K562 (cell line): Measurements from ENCODE around the gene FAM187B. TPM values are rescaled to one million over a fixed set of nuclear protein-coding genes. Genes with fewer than 3 reads are reported as not detected.

Experiments
- ATAC-seq: fragments of 200-7000 bp; cut with Tn5 transposase; 3 replicates; pipeline ENCODE4 v1.9.1; 2020; ENCODE audit warnings: moderate library complexity
- BruUV-seq: library from RNA; stranded (reverse); fragments of 400-500 nt; replicated peaks from 2 replicates; lab custom pipeline; 2021; lab: Mats Ljungman, UMichigan
- CTCF ChIA-PET: fragments of 300-600 bp; formaldehyde crosslinking; extraction: SDS; loops from one replicate; lab custom pipeline; 2021; ENCODE audit warnings: low intra/inter-chr PET ratio; lab: Yijun Ruan, JAX
- POLR2A ChIA-PET: fragments of 300-600, 350-650 bp; sonication (Branson Sonifier 250); formaldehyde crosslinking; extraction: SDS; loops from one replicate; lab custom pipeline; 2021; ENCODE audit warnings: antibody characterized with exemption, inconsistent platforms; lab: Yijun Ruan, JAX
- DNase-seq, 4 experiments: peaks; one replicate each; pipeline versions ENCODE4 v3.0.0 to v3.0.0-alpha.2; 2011 to 2018; ENCODE audit warnings: low spot score in 3 of 4, mixed read lengths in 3 of 4; ENCODE audit errors: extremely low read depth in 1 of 4
- FAIRE-seq: peaks from 2 replicates; lab custom pipeline; 2011; peaks lifted over from hg19 to GRCh38; lab: Jason Lieb, UNC
- H2AFZ ChIP-seq: 2 replicates; pipeline ENCODE4 v1.6.0; 2011; ENCODE audit warnings: low read depth, low read length, control low read depth, inconsistent platforms
- H3K27ac ChIP-seq: fragments of 200-600 bp; 3 replicates; pipeline ENCODE4 v1.8.0; 2011; ENCODE audit warnings: low read depth, mild to moderate bottlenecking, control low read depth, inconsistent platforms, low read length, moderate library complexity, mixed read lengths; ENCODE audit errors: extremely low read depth
- H3K27me3 ChIP-seq, 2 experiments: fragments of 300-600 bp in 1 of 2; 2 replicates in 1 of 2; 3 replicates in 1 of 2; pipeline versions ENCODE4 v1.6.0 to v1.8.0; 2011; ENCODE audit warnings: inconsistent platforms in 2 of 2, low read length in 2 of 2, mild to moderate bottlenecking in 1 of 2, mixed read lengths in 1 of 2, moderate library complexity in 1 of 2; ENCODE audit not compliant: control insufficient read depth in 2 of 2, insufficient read depth in 2 of 2
- H3K36me3 ChIP-seq: fragments of 300-600 bp; 3 replicates; pipeline ENCODE4 v1.8.0; 2011; ENCODE audit warnings: mild to moderate bottlenecking, low read length, inconsistent platforms; ENCODE audit not compliant: control insufficient read depth, insufficient read depth
- H3K4me1 ChIP-seq, 2 experiments: fragments of 200-600 bp in 1 of 2; replicated peaks in 1 of 2; 2 replicates in 1 of 2; 3 replicates in 1 of 2; pipeline versions ENCODE4 v1.5.1 to v1.8.0; 2011; ENCODE audit warnings: inconsistent platforms in 2 of 2, low read length in 2 of 2, mild to moderate bottlenecking in 1 of 2, mixed read lengths in 1 of 2, moderate library complexity in 1 of 2; ENCODE audit not compliant: control insufficient read depth in 2 of 2, insufficient read depth in 2 of 2
- H3K4me2 ChIP-seq: 2 replicates; pipeline ENCODE4 v1.6.1; 2011; ENCODE audit warnings: low read length, control low read depth, inconsistent platforms, mixed read lengths; ENCODE audit not compliant: insufficient read depth
- H3K4me3 ChIP-seq: fragments of 200-600 bp; sonication (generic), shearing (Covaris generic); 2 replicates; pipeline ENCODE4 v1.5.1; 2016; ENCODE audit warnings: control low read depth, inconsistent platforms
- H3K79me2 ChIP-seq: fragments of 200-600 bp; 3 replicates; pipeline ENCODE4 v1.8.0; 2011; ENCODE audit warnings: low read length, inconsistent platforms; ENCODE audit not compliant: control insufficient read depth, insufficient read depth
- H3K9ac ChIP-seq, 2 experiments: 2 replicates each; pipeline versions ENCODE4 v1.6.0 to v1.6.1; 2011; ENCODE audit warnings: low read depth in 2 of 2, low read length in 2 of 2, control low read depth in 1 of 2, inconsistent platforms in 1 of 2, mild to moderate bottlenecking in 1 of 2, mixed read lengths in 1 of 2; ENCODE audit not compliant: insufficient read depth in 1 of 2
- H3K9me1 ChIP-seq: one replicate; pipeline ENCODE4 v1.6.0; 2011; ENCODE audit warnings: inconsistent platforms, mild to moderate bottlenecking, low read length, moderate library complexity; ENCODE audit not compliant: control insufficient read depth, insufficient read depth
- H3K9me3 ChIP-seq: replicated peaks from 2 replicates; pipeline ENCODE4 v1.5.1; 2011; ENCODE audit warnings: low read depth, low read length, inconsistent platforms; ENCODE audit not compliant: control insufficient read depth, insufficient read depth
- H4K20me1 ChIP-seq: replicated peaks from 2 replicates; pipeline ENCODE4 v1.6.1; 2011; ENCODE audit warnings: low read length, inconsistent platforms, mixed read lengths; ENCODE audit not compliant: control insufficient read depth, insufficient read depth
- ADNP ChIP-seq: fragments of 200-800 bp; sonication (Bioruptor generic); IDR thresholded peaks from 2 replicates; pipeline ENCODE4 v1.6.1; 2016; ENCODE audit warnings: missing genetic modification characterization, missing compliant biosample characterization
- ARID1B ChIP-seq: fragments of 450-650 bp; IDR thresholded peaks from 2 replicates; pipeline ENCODE4 v1.6.1; 2016; ENCODE audit warnings: antibody characterized with exemption, mild to moderate bottlenecking, inconsistent platforms
- CBFA2T2 ChIP-seq: fragments of 450-650 bp; conservative IDR thresholded peaks from 2 replicates; pipeline ENCODE4 v1.6.1; 2017; ENCODE audit warnings: mild to moderate bottlenecking
- CBFA2T3 ChIP-seq: fragments of 450-650 bp; IDR thresholded peaks from 2 replicates; pipeline ENCODE4 v1.6.1; 2017
- CSDE1 ChIP-seq, 2 experiments: fragments of 450-650 bp; IDR thresholded peaks; 2 replicates each; pipeline ENCODE4 v1.6.1; 2016; ENCODE audit warnings: mild to moderate bottlenecking in 1 of 2
- CTBP1 ChIP-seq: fragments of 450-650 bp; IDR thresholded peaks from 2 replicates; pipeline ENCODE4 v1.6.1; 2016; ENCODE audit warnings: borderline replicate concordance
- E2F3 ChIP-seq: fragments of 250-450 bp; sonication (Bioruptor Pico); IDR thresholded peaks from 2 replicates; pipeline ENCODE4 v1.4.0; 2020; ENCODE audit warnings: mild to moderate bottlenecking
- EGR1 ChIP-seq: fragments of 450-650 bp; conservative IDR thresholded peaks from 2 replicates; pipeline ENCODE4 v1.6.1; 2017; ENCODE audit warnings: mild to moderate bottlenecking
- EP300 ChIP-seq: IDR thresholded peaks from 2 replicates; pipeline ENCODE4 v1.6.1; 2012; ENCODE audit warnings: low read length, improper control_type of control experiment
- ESRRB ChIP-seq: fragments of 250-450 bp; sonication (Bioruptor Pico); IDR thresholded peaks from 2 replicates; pipeline ENCODE4 v1.5.0; 2020; ENCODE audit warnings: mild to moderate bottlenecking, moderate library complexity, borderline replicate concordance
- HDAC1 ChIP-seq, 2 experiments: fragments of 450-650 bp; IDR thresholded peaks; 2 replicates each; pipeline ENCODE4 v1.6.1; 2016 to 2017; ENCODE audit warnings: inconsistent platforms in 1 of 2, mild to moderate bottlenecking in 1 of 2, moderate library complexity in 1 of 2
- KLF16 ChIP-seq: IDR thresholded peaks from 2 replicates; pipeline ENCODE4 v1.6.1; 2016; ENCODE audit warnings: antibody characterized with exemption
- PML ChIP-seq: IDR thresholded peaks from 2 replicates; pipeline ENCODE4 v1.6.1; 2012; ENCODE audit warnings: low read length, inconsistent platforms
- RBM25 ChIP-seq: fragments of 200-400 bp; formaldehyde crosslinking; IDR thresholded peaks from 2 replicates; pipeline ENCODE4 v1.6.1; 2018; ENCODE audit warnings: low read length, low read depth, moderate library complexity; ENCODE audit not compliant: severe bottlenecking
- RCOR1 ChIP-seq, 2 experiments: IDR thresholded peaks; 2 replicates each; pipeline ENCODE4 v1.6.1; 2012; ENCODE audit warnings: low read depth in 2 of 2, low read length in 2 of 2, borderline replicate concordance in 1 of 2, improper control_type of control experiment in 1 of 2
- SMARCA4 ChIP-seq: fragments of 450-650 bp; IDR thresholded peaks from 2 replicates; pipeline ENCODE4 v1.6.1; 2016
- SOX6 ChIP-seq: fragments of 450-650 bp; IDR thresholded peaks from 2 replicates; pipeline ENCODE4 v1.6.1; 2014; ENCODE audit warnings: mild to moderate bottlenecking
- TAL1 ChIP-seq: fragments of 450-650 bp; IDR thresholded peaks from 2 replicates; pipeline ENCODE4 v1.6.1; 2016; ENCODE audit warnings: mild to moderate bottlenecking
- TEAD4 ChIP-seq, 2 experiments: sonication (generic) in 1 of 2; formaldehyde crosslinking in 1 of 2; IDR thresholded peaks; 2 replicates each; pipeline versions ENCODE4 v1.6.1 to v1.8.0; 2012 to 2022; ENCODE audit warnings: borderline replicate concordance in 1 of 2, inconsistent platforms in 1 of 2, low read length in 1 of 2, mild to moderate bottlenecking in 1 of 2, missing genetic modification reagents in 1 of 2
- ZFP36 ChIP-seq: fragments of 150-350 bp; IDR thresholded peaks from 2 replicates; pipeline ENCODE4 v1.6.1; 2018; ENCODE audit warnings: low read length, low read depth; ENCODE audit not compliant: partially characterized antibody
- ZNF239 ChIP-seq: fragments of 250-450 bp; sonication (Bioruptor Pico); IDR thresholded peaks from 2 replicates; pipeline ENCODE4 v1.4.0; 2020; ENCODE audit warnings: mild to moderate bottlenecking
- ZNF274 ChIP-seq: IDR thresholded peaks from 2 replicates; pipeline ENCODE4 v1.6.1; 2011; ENCODE audit warnings: low read depth, mild to moderate bottlenecking, low read length, moderate library complexity, borderline replicate concordance
- ZNF3 ChIP-seq: fragments of 250-450 bp; sonication (Bioruptor Pico); IDR thresholded peaks from 2 replicates; pipeline ENCODE4 v1.5.0; 2021; ENCODE audit warnings: mild to moderate bottlenecking, moderate library complexity
- ZNF668 ChIP-seq: fragments of 250-450 bp; sonication (Bioruptor Pico); IDR thresholded peaks from 2 replicates; pipeline ENCODE4 v1.8.0; 2022; ENCODE audit warnings: mild to moderate bottlenecking, inconsistent platforms
- WGBS: fragments of 100-300 bp; shearing (Covaris generic); methylation state at CpG from one replicate; pipeline ENCODE4 v1.1.6; 2016; ENCODE audit warnings: low coverage, mixed read lengths; ENCODE audit not compliant: insufficient coverage; ENCODE audit errors: missing lambda C conversion rate; 5-methylcytosine and 5-hydroxymethylcytosine counted together
- in situ Hi-C: fragments of 300-500 bp; cut with MboI; formaldehyde crosslinking; loops from 4 replicates; pipeline ENCODE4 v1.15.0; 2018; ENCODE audit warnings: inconsistent platforms, mixed read lengths
- intact Hi-C: fragments of 100-400 bp; cut with micrococcal nuclease; formaldehyde crosslinking; loops from 2 replicates; pipeline ENCODE4 v1.14.2; 2022
- polyA plus RNA-seq, 8 experiments: library from polyadenylated mRNA; depleted of rRNA in 4 of 8; stranded (reverse) in 5 of 8; unstranded in 3 of 8; fragments of >200 nt; fragmentation: Nextera tagmentation in 2 of 8; fragmentation: Illumina TruSeq in 1 of 8; extraction: Ambion mirVana in 2 of 8; extraction: Trizol in 1 of 8; gene quantifications; 2 replicates each; pipeline versions ENCODE4 v1.2.1 to v1.2.3, GENCODE V29; 2011 to 2014; ENCODE audit warnings: inconsistent platforms in 1 of 8, missing spikeins in 1 of 8
- total RNA-seq, 7 experiments: library from RNA; depleted of rRNA in 6 of 7; stranded (reverse); fragments of >200 nt in 6 of 7; fragmentation: Illumina TruSeq in 2 of 7; extraction: Trizol in 2 of 7; gene quantifications; 2 replicates each; pipeline versions ENCODE4 v1.2.1 to v1.2.3, GENCODE V29; 2011 to 2021; ENCODE audit warnings: low replicate concordance in 1 of 7
- TF ChIP-seq, protein P1 (sequence below): IDR thresholded peaks from 2 replicates; pipeline ENCODE4 v1.6.1; 2011; ENCODE audit not compliant: insufficient read length; ENCODE audit errors: extremely low read depth
- TF ChIP-seq, protein P2 (sequence below): sonication (generic); formaldehyde crosslinking; IDR thresholded peaks from 2 replicates; pipeline ENCODE4 v1.8.1; 2022; ENCODE audit warnings: missing genetic modification reagents

The FAM187B gene
- total and polyA plus RNA-seq, 9 of the 15 experiments (the other 6 are each of a cell fraction or from before 2014, with no cell fraction given) = 0.04 to 0.09 TPM; not detected in 7

DNA sequence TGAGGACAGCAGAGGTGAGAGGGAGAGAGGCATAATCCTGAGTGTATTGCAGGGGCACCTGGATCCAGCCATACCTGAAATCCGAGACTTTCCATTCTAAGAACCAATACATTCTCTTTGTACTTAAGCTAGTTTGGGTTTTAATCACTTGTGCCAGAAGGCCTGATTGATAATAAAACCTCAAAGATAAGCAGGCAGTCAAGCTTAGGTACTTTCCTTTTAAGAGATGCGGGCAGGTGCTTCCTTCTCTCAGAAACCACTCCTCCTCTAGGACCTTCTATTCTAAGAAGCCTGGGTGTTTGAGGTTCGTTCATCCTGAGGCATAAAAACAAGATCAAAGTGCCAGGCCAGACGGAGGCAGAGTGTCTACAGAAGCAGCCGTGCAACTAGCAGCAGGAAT, 22.2 kb downstream of the FAM187B start:
- Histone ChIP-seq H3K79me2 (no peaks in the 10 kb centered on the region), H3K9me1 (no peaks in the 10 kb centered on the region), H3K36me3 (no peaks in the 10 kb centered on the region), H3K4me1 (peaks cover 29 to 41% of the 10 kb centered on the region in 2 experiments), H3K9ac (no peak overlapping the region), H3K4me2 (peak overlapping the region; percentile 53; the same call in 1 of the 2 replicates), H3K4me3 (no peak overlapping the region), H3K27me3 (no peaks in the 10 kb centered on the region), H3K9me3 (0 out of 2 replicates have a peak, but pooled peaks cover 2% of the 10 kb centered on the region), H3K27ac (no peak overlapping the region; the same call in 2 of the 3 replicates), H4K20me1 (no peaks in the 10 kb centered on the region), H2AFZ (no peak overlapping the region)
- WGBS = 8% methylated on average over 5 of the region's 5 CpGs
- CTCF ChIA-PET = no interaction called here
- POLR2A ChIA-PET = interaction anchor here (1.1 to 1.2 kb wide), 2 partner anchors 34 to 44 kb away, joined by 3 to 8 read pairs; no protein-coding TSS in a partner anchor
- intact Hi-C loops = loop anchor here (5.0 kb wide), 3 partner anchors 39 to 54 kb away; partner anchors contain the start of genes FXYD5 and LSR
- FAIRE-seq = peak; percentile 48
- BruUV-seq = no TSS peak
- peak in 1 of 4 experiments; percentile 55 for DNase-seq
- in situ Hi-C loops = no loop called here
- ATAC-seq = no peak
- TF ChIP-seq ADNP (peak; percentile 82; the same call in 1 of the 2 replicates), HDAC1 (IDR thresholded peaks at IDR 0.05) (peak in 1 of 2 experiments; percentile 35; a peak in 1 of 4 replicates), EP300 (peak; percentile 39; the same call in 1 of the 2 replicates), EGR1 (no peak), SOX6 (peak; percentile 30; the same call in 1 of the 2 replicates), ZNF668 (no peak), ZNF239 (CRISPR knock-in tag) (no peak), ZNF3 (CRISPR knock-in tag) (no peak), SMARCA4 (peak; percentile 24; the same call in 1 of the 2 replicates), RCOR1 (IDR thresholded peaks at IDR 0.05; ENCODE audit: borderline replicate concordance in 1 of 2, low read depth in 2 of 2, low read length in 2 of 2) (peak in 1 of 2 experiments; percentile 76; a peak in 2 of 4 replicates), ESRRB (no peak), ZNF274 (no peak), ARID1B (peak; percentile 70), CBFA2T3 (peak; percentile 76), CBFA2T2 (peak; percentile 69), ZFP36 (no peak), E2F3 (CRISPR knock-in tag) (no peak), TEAD4 (IDR thresholded peaks at IDR 0.05; ENCODE audit: low read length) (peak; percentile 83), TEAD4 (CRISPR knock-in tag; IDR thresholded peaks at IDR 0.05; ENCODE audit: borderline replicate concordance) (no peak), PML (peak; percentile 56; the same call in 1 of the 2 replicates), CSDE1 (IDR thresholded peaks at IDR 0.05) (no peak), KLF16 (peak; percentile 63; the same call in 1 of the 2 replicates), RBM25 (peak; percentile 77), TAL1 (peak; percentile 61), CTBP1 (peak; percentile 27; the same call in 1 of the 2 replicates)
- TF ChIP-seq, protein P1, sequence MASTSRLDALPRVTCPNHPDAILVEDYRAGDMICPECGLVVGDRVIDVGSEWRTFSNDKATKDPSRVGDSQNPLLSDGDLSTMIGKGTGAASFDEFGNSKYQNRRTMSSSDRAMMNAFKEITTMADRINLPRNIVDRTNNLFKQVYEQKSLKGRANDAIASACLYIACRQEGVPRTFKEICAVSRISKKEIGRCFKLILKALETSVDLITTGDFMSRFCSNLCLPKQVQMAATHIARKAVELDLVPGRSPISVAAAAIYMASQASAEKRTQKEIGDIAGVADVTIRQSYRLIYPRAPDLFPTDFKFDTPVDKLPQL = no peak
- TF ChIP-seq, protein P2, sequence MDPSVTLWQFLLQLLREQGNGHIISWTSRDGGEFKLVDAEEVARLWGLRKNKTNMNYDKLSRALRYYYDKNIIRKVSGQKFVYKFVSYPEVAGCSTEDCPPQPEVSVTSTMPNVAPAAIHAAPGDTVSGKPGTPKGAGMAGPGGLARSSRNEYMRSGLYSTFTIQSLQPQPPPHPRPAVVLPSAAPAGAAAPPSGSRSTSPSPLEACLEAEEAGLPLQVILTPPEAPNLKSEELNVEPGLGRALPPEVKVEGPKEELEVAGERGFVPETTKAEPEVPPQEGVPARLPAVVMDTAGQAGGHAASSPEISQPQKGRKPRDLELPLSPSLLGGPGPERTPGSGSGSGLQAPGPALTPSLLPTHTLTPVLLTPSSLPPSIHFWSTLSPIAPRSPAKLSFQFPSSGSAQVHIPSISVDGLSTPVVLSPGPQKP = no peak
